C4-2B (cell line): ENCODE results near the gene TNFAIP2.

Source experiments
- CTCF ChIP-seq: fragments of 450-650 bp; conservative IDR thresholded peaks from 2 replicates; pipeline ENCODE4 v1.5.1; 2017; ENCODE audit warnings: mild to moderate bottlenecking
- ZFX ChIP-seq: fragments of 450-650 bp; IDR thresholded peaks from 2 replicates; pipeline ENCODE4 v1.6.1; 2017

- TF ChIP-seq CTCF = no peak
- TF ChIP-seq ZFX = no peak
Measured at GRCh38 chr14:103130017-103130764, 6.9 kb downstream of the TNFAIP2 start.
